ENCODE results near the gene HDAC8.
"Not testable (repeated sequence)": the region's sequence is repeated elsewhere in the genome, so short reads cannot be mapped to it uniquely, and the experiment has no call there.

The HDAC8 gene

DNA sequence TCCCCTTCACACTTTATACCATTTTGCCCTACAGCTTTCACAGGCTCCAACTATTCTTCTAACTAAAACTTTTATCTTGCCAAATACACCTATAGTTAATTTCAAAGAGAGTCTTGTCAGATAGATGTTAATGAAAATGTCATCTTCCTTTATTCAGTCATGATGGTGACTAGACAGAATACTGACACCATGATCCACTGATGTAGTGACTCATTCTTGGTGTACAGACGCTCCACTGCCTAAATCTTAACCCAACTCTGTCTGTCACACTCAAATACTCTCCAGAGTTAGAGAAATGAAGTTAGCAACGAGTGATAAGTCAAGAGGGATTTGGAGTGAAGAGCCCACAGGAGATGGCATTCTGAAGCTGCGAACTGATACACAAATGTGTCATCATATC is 32.1 kb upstream of the HDAC8 start:
- TF ChIP-seq, protein P1, sequence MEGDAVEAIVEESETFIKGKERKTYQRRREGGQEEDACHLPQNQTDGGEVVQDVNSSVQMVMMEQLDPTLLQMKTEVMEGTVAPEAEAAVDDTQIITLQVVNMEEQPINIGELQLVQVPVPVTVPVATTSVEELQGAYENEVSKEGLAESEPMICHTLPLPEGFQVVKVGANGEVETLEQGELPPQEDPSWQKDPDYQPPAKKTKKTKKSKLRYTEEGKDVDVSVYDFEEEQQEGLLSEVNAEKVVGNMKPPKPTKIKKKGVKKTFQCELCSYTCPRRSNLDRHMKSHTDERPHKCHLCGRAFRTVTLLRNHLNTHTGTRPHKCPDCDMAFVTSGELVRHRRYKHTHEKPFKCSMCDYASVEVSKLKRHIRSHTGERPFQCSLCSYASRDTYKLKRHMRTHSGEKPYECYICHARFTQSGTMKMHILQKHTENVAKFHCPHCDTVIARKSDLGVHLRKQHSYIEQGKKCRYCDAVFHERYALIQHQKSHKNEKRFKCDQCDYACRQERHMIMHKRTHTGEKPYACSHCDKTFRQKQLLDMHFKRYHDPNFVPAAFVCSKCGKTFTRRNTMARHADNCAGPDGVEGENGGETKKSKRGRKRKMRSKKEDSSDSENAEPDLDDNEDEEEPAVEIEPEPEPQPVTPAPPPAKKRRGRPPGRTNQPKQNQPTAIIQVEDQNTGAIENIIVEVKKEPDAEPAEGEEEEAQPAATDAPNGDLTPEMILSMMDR (IDR thresholded peaks at IDR 0.05) = no peak
- Mint-ChIP-seq H3K9me3 (peaks cover 20% of the 10 kb centered on the region), H3K4me1 (no peaks in the 10 kb centered on the region), H3K36me3 (ENCODE audit: low read depth) (peaks cover 35% of the 10 kb centered on the region), H3K4me3 (no peak overlapping the region), H3K27ac (no peak overlapping the region), H3K27me3 (ENCODE audit: low read depth, poor library complexity) (no peaks in the 10 kb centered on the region)
- DNase-seq = no peak

DNA sequence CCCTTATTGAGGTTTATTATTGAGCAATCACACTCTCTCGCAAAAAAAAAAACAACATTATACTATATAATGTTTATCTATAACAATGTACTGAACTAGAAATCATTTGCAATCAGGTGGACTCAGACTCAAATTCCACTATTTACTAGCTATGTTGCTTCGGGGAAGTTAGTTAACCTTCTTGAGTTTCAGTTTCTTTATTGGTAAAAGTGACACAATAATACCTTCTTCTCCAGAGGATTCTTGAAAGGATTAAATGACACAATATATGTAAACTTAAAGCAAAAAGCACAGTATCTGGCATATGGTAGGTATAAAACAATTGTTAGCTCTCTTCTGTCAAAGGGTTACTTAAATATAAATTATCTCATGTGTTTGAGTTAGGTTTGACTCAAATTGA is 31.5 kb upstream of the HDAC8 start:
- Mint-ChIP-seq H3K27me3 (ENCODE audit: low read depth, poor library complexity) (no peaks in the 10 kb centered on the region), H3K4me1 (no peaks in the 10 kb centered on the region), H3K9me3 (peaks cover 18% of the 10 kb centered on the region), H3K36me3 (ENCODE audit: low read depth) (peaks cover 32% of the 10 kb centered on the region), H3K4me3 (no peak overlapping the region), H3K27ac (no peak overlapping the region)
- TF ChIP-seq, protein P1 (IDR thresholded peaks at IDR 0.05) = no peak
- no peak for DNase-seq

DNA sequence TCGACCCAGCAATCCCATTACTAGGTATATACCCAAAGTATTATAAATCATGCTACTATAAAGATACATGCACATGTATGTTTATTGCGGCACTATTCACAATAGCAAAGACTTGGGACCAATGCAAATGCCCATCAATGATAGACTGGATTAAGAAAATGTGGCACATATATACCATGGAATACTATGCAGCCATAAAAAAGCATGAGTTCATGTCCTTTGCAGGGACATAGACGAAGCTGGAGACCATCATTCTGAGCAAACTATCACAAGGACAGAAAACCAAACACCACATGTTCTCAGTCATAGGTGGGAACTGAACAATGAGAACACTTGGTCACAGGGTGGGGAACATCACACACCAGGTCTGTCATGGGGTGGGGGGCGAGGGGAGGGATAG is 18.4 kb upstream of the HDAC8 start:
- not testable (repeated sequence) for H3K4me3 Mint-ChIP-seq; H3K27me3 Mint-ChIP-seq (ENCODE audit: low read depth, poor library complexity); H3K4me1 Mint-ChIP-seq; DNase-seq; H3K27ac Mint-ChIP-seq
- Mint-ChIP-seq H3K9me3 (peaks cover 62% of the 10 kb centered on the region), H3K36me3 (ENCODE audit: low read depth) (peaks cover 57% of the 10 kb centered on the region)

DNA sequence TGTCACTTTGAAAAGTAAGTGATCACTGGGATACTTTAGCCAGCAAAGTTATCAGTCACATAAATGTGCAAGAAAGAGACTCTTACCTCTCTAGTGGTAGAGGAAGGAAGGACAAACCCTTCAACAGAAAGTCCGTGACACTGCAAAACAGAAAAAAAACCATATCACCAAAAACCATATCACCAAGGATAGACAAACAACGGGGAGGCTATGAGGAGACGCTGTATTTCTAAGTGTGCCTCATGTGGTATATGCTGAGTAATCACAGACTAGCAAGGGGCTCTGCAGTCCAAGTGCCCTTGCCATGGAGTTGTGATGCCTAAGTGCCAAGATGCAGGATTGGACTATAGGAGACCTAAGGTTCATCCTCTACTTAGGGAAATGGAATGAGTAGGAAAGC is 11.5 kb upstream of the HDAC8 start:
- no peaks in the 10 kb centered on the region for H3K4me1 Mint-ChIP-seq
- peaks cover 49% of the 10 kb centered on the region for H3K36me3 Mint-ChIP-seq (ENCODE audit: low read depth)
- no peak overlapping the region for H3K27ac Mint-ChIP-seq
- H3K27me3 Mint-ChIP-seq (ENCODE audit: low read depth, poor library complexity) = peaks cover 5% of the 10 kb centered on the region
- H3K4me3 Mint-ChIP-seq = no peak overlapping the region
- TF ChIP-seq, protein P1 (IDR thresholded peaks at IDR 0.05) = no peak
- H3K9me3 Mint-ChIP-seq = peaks cover 52% of the 10 kb centered on the region
- no peak for DNase-seq

DNA sequence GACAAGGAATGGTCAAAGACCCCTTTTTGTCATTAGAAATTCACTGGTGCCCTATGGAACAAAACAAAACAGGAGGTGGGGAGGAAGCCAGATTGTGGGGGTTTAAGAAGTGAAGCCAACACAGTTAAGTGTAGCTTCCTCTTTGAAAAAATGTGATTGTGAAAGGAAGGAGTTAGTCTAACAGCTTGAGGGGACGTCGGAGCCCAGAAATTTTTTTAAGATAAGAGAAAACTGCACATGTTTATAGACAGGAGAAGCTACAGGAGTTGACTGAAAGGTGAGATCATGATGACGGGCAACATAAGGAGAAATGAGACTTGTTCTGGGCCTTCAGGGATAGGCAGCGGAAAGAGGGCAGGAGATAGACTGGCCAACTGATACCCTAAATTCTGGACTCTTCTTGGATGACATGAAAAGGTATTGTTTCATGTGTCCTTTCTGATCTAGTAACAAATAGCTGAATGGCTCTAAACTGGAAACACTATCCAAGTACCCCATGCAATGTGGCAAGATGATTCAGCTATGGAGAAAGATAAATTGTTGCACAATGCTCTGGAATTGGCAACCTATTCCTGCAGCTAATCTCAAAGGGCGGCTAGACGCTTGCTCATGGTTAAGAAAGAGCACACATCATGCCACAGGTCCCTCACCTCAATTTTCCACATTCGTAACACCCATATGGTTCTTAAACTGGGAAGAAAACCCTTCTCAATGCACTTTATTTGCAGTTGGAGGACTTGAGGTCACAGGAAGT is 3.7 kb upstream of the HDAC8 start:
- DNase-seq = no peak
- Mint-ChIP-seq H3K4me3 (no peak overlapping the region), H3K27ac (no peak overlapping the region), H3K4me1 (peaks cover 7% of the 10 kb centered on the region), H3K36me3 (ENCODE audit: low read depth) (peaks cover under 1% of the 10 kb centered on the region), H3K27me3 (ENCODE audit: low read depth, poor library complexity) (peaks cover 14% of the 10 kb centered on the region), H3K9me3 (peaks cover 36% of the 10 kb centered on the region)
- TF ChIP-seq, protein P1 (IDR thresholded peaks at IDR 0.05) = no peak

DNA sequence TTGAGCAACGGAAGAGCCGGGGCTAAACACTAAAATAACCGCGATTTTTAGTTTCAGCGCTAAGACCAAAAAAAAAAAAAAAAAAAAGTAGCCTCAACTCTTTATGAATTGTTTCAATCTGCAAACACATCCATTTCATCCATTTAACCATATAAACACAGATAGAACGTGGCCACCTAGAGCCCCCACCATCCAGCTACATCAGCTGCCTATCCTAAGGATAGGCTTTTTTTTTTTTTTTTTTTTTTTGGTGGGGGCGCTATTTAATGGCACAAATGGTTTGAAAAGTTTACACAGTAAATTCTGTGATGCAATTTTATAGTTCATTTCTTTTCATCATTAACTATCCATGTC is 492 bp upstream of the HDAC8 start:
- H3K9me3 Mint-ChIP-seq = peaks cover 38% of the 10 kb centered on the region
- H3K36me3 Mint-ChIP-seq (ENCODE audit: low read depth) = peaks cover 10% of the 10 kb centered on the region
- peaks cover 10% of the 10 kb centered on the region for H3K4me1 Mint-ChIP-seq
- DNase-seq = no peak
- no peak overlapping the region for H3K27ac Mint-ChIP-seq
- TF ChIP-seq, protein P1 (IDR thresholded peaks at IDR 0.05) = no peak
- H3K27me3 Mint-ChIP-seq (ENCODE audit: low read depth, poor library complexity) = peaks cover 14% of the 10 kb centered on the region
- peak overlapping the region; percentile 95 for H3K4me3 Mint-ChIP-seq
